Mucosa of descending colon (tissue), 3 donors: ENCODE data around the gene PSMD3. TPM values are rescaled to one million over a fixed set of nuclear protein-coding genes. Genes with fewer than 3 reads are reported as not detected.
A peak's percentile ranks its signal among the peaks of the same experiment; 100 is the strongest.

Experiments used
- ATAC-seq: fragments of 200-7000 bp; cut with Tn5 transposase; one replicate; pipeline ENCODE4 v1.9.1; 2020; ENCODE audit warnings: mild to moderate bottlenecking, moderate library complexity
- DNase-seq, 3 donors: peaks; one replicate each; pipeline ENCODE4 v3.0.0-alpha.2; 2020
- H3K36me3 ChIP-seq: fragments of 200-600 bp; one replicate; pipeline ENCODE4 v1.8.0; 2021; ENCODE audit warnings: low read depth, mild to moderate bottlenecking
- H3K4me1 ChIP-seq: fragments of 200-600 bp; one replicate; pipeline ENCODE4 v1.8.0; 2021; ENCODE audit warnings: low read depth, mild to moderate bottlenecking
- H3K4me3 ChIP-seq: fragments of 200-600 bp; one replicate; pipeline ENCODE4 v1.8.0; 2021; ENCODE audit warnings: mild to moderate bottlenecking
- H3K9me3 ChIP-seq: fragments of 200-600 bp; one replicate; pipeline ENCODE4 v1.8.0; 2021; ENCODE audit warnings: mild to moderate bottlenecking
- intact Hi-C, 2 donors: fragments of 100-400 bp; cut with DNase I in 1 of 2; cut with micrococcal nuclease in 1 of 2; formaldehyde crosslinking; loops; one replicate each; pipeline versions ENCODE4 v1.11.0 to v1.11.1; 2022; cut with DNase I, micrococcal nuclease
- total RNA-seq, 3 donors: library from RNA; stranded (reverse); fragmentation: NEBNext Ultra II Directional in 2 of 3; extraction: Animal tissue kit (Norgen Biotek cat#: 25700) in 2 of 3; gene quantifications; one replicate each; pipeline versions ENCODE4 v1.2.1 to v1.2.4, GENCODE V29; 2021 to 2023
- TF ChIP-seq, protein P1 (sequence below): fragments of 200-600 bp; IDR thresholded peaks from one replicate; pipeline ENCODE4 v1.8.0; 2022; ENCODE audit warnings: antibody characterized with exemption, mild to moderate bottlenecking
- donor health status: DM: no; HTN: no; CAD: no; lungs with moderate emphysema.
- donor health status: DM: no; HTN: no; CAD: no.
- donor health status: DM: no; HTN: yes; CAD: no.

PSMD3 gene
- total RNA-seq, 3 donors from 2014 or later: 96.0 to 126 (median 96.8) TPM

DNA sequence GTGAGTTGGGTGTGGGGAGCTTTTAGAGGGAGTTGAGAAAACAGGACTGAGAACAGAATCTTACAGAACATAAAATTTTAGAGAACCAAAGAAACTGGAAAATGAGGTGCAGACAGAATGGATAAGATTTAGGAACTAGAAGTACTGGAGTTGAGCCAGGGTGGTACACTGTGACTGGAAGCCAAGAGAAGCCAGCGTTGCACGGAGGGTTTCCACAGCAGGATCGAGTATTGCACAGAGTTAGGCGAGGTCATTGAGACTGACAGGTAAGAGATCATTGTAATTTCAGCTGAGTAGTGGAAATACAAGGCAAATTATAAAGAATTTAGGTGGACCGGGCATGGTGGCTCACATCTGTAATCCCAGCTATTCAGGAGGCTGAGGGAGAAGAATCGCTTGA, 11.2 kb upstream of the PSMD3 start:
- no peaks in the 10 kb centered on the region for H3K9me3 ChIP-seq
- intact Hi-C loops: no loop called here
- ATAC-seq (no peak), DNase-seq (no peak)
- H3K4me1 ChIP-seq: peaks cover 7% of the 10 kb centered on the region
- H3K4me3 ChIP-seq: no peak overlapping the region
- TF ChIP-seq, protein P1, sequence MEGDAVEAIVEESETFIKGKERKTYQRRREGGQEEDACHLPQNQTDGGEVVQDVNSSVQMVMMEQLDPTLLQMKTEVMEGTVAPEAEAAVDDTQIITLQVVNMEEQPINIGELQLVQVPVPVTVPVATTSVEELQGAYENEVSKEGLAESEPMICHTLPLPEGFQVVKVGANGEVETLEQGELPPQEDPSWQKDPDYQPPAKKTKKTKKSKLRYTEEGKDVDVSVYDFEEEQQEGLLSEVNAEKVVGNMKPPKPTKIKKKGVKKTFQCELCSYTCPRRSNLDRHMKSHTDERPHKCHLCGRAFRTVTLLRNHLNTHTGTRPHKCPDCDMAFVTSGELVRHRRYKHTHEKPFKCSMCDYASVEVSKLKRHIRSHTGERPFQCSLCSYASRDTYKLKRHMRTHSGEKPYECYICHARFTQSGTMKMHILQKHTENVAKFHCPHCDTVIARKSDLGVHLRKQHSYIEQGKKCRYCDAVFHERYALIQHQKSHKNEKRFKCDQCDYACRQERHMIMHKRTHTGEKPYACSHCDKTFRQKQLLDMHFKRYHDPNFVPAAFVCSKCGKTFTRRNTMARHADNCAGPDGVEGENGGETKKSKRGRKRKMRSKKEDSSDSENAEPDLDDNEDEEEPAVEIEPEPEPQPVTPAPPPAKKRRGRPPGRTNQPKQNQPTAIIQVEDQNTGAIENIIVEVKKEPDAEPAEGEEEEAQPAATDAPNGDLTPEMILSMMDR: no peak
- H3K36me3 ChIP-seq: no peaks in the 10 kb centered on the region

DNA sequence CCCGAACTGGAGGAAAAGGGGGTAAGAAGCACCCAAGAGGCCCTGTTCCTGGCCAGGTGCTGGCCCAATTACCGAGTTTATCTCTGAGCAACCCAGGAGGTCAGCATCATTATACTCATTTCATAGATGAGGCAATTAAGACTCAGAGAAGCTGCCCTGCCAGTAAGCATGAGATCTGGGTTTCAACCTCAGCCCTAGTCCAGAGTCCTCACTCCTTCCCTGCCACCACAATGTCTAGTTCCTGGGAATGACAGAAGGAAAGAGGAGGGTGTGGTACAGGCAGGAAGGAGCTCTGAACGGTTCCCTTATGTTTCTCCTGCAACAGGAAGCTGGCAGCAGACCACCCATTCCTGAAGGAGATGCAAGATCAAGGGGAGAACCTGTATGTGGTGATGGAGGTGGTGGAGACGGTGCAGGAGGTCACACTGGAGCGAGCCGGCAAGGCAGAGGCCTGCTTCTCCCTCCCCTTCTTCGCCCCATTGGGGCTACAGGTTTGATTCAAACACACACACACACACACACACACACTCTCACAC, 10.4 kb upstream of the PSMD3 start:
- DNase-seq (peak in 1 of 3 donors; percentile 48), ATAC-seq (peak; percentile 94)
- Histone ChIP-seq H3K9me3 (no peaks in the 10 kb centered on the region), H3K4me1 (peaks cover 7% of the 10 kb centered on the region), H3K4me3 (no peak overlapping the region), H3K36me3 (no peaks in the 10 kb centered on the region)
- TF ChIP-seq, protein P1: no peak
- intact Hi-C loops: no loop called here

DNA sequence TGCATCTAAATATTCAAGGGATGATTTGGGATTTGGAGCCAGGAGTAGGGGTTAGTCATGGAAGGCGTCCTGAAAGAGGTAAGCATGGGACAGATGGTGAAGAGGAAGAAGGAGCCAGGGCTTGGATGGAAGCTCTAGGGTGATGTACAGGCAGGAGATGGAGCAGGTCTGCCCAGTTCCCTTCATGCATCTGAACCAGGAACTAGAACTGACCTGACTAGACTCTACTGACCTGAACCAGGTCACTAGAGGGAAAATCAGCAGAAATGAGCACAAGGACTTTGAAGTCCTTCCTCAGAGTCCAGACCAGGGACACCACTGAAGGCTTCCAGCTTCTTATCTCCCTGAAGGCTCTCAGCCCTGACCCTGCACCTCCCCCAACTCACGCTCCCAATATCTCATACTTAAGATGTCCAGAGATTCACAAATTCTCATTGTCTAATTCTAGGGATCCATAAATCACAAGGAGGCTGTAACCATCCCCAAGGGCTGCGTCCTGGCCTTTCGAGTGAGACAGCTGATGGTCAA, 9.5 kb upstream of the PSMD3 start:
- H3K36me3 ChIP-seq: no peaks in the 10 kb centered on the region
- no peak overlapping the region for H3K4me3 ChIP-seq
- H3K9me3 ChIP-seq: no peaks in the 10 kb centered on the region
- no peak for ATAC-seq
- TF ChIP-seq, protein P1: no peak
- H3K4me1 ChIP-seq: peaks cover 7% of the 10 kb centered on the region
- no peak for DNase-seq
- intact Hi-C loops: no loop called here

DNA sequence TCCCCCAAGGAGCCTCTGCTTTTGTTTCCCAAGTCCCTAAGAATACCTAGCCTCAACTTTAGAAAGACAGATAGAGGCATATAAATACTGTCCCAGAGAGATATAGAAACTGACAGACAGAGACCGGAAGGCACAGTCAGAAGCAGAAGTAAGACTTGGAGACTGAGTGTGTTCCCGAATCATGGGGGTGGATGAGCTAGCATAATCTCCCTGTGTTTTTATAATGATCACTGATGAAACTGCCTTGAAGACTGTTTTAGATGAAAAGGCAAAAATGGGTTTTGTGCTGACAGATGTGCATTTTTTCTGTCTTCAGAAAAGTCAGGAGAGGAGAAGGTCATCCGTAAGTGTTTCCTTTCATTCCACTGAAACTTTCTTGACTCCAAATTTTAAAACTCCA, 8.3 kb upstream of the PSMD3 start:
- intact Hi-C loops: no loop called here

DNA sequence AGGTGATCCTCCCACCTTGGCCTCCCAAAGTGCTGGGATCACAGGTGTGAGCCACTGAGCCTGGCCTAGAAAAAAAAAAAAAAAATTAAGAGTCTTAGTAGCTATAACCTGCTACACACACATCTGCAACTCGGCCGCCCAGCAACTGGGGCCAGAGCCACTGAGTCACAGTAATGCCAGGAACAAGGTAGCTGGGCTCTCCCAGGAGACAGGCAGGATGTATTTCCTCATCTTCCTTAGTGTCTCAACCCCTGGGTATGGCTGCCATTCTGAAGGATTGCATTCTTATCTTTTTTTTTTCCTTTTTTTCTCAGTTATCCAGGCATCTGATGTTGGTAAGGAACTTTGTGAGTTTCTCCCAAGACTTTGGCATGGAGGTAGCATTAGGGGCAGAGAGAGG, 7.1 kb upstream of the PSMD3 start:
- H3K9me3 ChIP-seq: no peaks in the 10 kb centered on the region
- no peak overlapping the region for H3K4me3 ChIP-seq
- ATAC-seq: no peak
- intact Hi-C loops: no loop called here
- DNase-seq: no peak
- TF ChIP-seq, protein P1: no peak
- H3K36me3 ChIP-seq: no peaks in the 10 kb centered on the region
- peaks cover 7% of the 10 kb centered on the region for H3K4me1 ChIP-seq

More for the DNA sequence above, 8.3 kb upstream of the PSMD3 start:
- Histone ChIP-seq H3K4me3 (no peak overlapping the region), H3K4me1 (peaks cover 7% of the 10 kb centered on the region), H3K36me3 (no peaks in the 10 kb centered on the region), H3K9me3 (no peaks in the 10 kb centered on the region)
- TF ChIP-seq, protein P1: no peak
- ATAC-seq (no peak), DNase-seq (no peak)

DNA sequence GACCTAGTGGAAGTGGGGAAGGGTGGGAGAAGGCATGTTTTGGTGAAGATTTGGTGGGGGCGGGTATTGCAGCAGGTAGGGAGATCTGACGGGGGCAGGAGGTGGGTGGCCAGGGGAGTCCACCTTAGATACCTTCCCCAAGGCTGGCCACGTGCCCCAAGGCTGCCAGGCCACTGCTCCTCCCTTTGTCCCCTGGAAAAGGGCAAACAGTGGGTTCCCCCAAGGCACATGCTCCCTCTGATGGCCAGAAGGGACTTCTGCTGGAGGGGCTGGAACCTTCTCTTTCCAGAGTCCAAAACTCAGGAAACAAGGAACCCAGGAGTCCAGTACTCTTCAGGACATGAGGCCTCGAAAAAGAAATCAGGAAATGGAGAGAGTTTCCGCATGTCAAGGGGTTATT, 6.2 kb upstream of the PSMD3 start:
- no peaks in the 10 kb centered on the region for H3K36me3 ChIP-seq
- no peak overlapping the region for H3K4me3 ChIP-seq
- peaks cover 7% of the 10 kb centered on the region for H3K4me1 ChIP-seq
- TF ChIP-seq, protein P1: no peak
- no peaks in the 10 kb centered on the region for H3K9me3 ChIP-seq
- ATAC-seq (no peak), DNase-seq (no peak)
- intact Hi-C loops: no loop called here
